ENCODE measurements around the gene EHBP1L1. TPM values are rescaled to one million over a fixed set of nuclear protein-coding genes. Genes with fewer than 3 reads are reported as not detected.

The EHBP1L1 gene
- total RNA-seq, 1 experiment from 2014 or later: 105 TPM

DNA sequence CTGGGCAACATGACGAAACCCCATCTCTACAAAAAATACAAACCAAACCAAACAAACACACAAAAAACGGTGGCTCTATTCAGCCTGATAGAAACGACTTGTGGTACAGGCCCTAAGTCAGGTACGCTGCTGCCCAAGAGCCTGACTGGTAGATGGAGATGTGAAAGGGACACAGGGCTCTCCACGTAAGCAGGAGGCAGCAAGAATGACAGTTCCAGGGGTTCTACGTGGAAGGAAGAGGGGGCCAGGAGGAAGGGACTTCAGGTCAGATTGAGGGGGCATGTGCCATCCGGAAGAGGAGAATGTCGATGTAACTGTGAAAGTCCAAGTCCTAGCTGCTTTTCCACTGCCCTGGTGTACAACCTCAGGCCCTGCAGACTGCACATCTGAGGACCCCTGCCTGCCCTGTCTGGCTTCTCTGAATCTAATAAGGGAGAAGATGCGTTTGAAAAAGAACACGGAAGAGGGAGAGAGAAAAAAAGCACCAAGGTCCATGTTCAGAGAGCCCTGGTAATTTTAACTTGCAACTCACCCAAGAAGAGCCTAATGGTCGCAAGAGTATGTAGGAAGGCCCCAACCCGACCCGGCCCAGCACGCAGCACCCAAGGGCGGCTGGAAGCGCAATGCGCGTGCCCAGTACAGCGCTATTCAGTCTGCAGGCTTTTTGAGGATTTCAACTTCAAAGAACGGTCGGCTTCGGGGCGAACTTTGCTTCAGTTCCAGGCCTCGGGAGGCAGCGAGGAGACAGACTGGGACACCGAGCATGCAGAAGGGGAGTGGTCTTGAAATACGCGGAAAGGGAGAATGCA lies 6.5 kb upstream of the EHBP1L1 start:
- DNase-seq (ENCODE audit: low read depth, low spot score): no peak
- peak overlapping the region; percentile 98 for H3K9ac ChIP-seq (ENCODE audit: low read length)
- H4K20me1 ChIP-seq (ENCODE audit: insufficient read depth): no peaks in the 10 kb centered on the region
- ChIA-PET CTCF (interaction anchor here (0.9 to 4.5 kb wide), 6 partner anchors 8 to 743 kb away, joined by 3 to 89 read pairs (median 4); partner anchors contain the start of gene PCNX3), POLR2A (interaction anchor here (1.5 kb wide), 1 partner anchor 9 kb away, joined by 17 read pairs; no protein-coding TSS in a partner anchor), RAD21 (ENCODE audit: low non-redundant PET in 1 of 2, low total read pairs in 2 of 2, uncharacterized antibody in 2 of 2, unreplicated experiment in 2 of 2) (interaction anchor here in 1 of 2 experiments (1.0 to 3.3 kb wide), 2 partner anchors 23 to 29 kb away, joined by 4 to 32 read pairs; no protein-coding TSS in a partner anchor)
- H3K4me3 ChIP-seq (replicated peaks in 1 of 2; ENCODE audit: low read depth in 1 of 2, low read length in 2 of 2): peak overlapping the region; percentile 97 to 100
- no peaks in the 10 kb centered on the region; a peak in 1 of 4 replicates for H3K36me3 ChIP-seq (ENCODE audit: control insufficient read depth in 1 of 2, insufficient read depth in 2 of 2, low read length in 2 of 2)
- ATAC-seq: peak; percentile 18
- BruUV-seq (replicated peaks): TSS peak; percentile 74
- H3K4me1 ChIP-seq (ENCODE audit: control insufficient read depth in 1 of 2, insufficient read depth in 2 of 2, low read length in 2 of 2): peaks cover 30 to 66% of the 10 kb centered on the region in 2 experiments
- peak overlapping the region; percentile 78 for H3K4me2 ChIP-seq (ENCODE audit: low read length)
- H3K27me3 ChIP-seq (ENCODE audit: insufficient read depth, low read length): no peaks in the 10 kb centered on the region
- H3K27ac ChIP-seq (ENCODE audit: low read depth, low read length): peak overlapping the region; percentile 94
- no peak for TF ChIP-seq SIN3A (IDR thresholded peaks at IDR 0.05; ENCODE audit: low read depth)
- no peak for TF ChIP-seq CBX3 (IDR thresholded peaks at IDR 0.05; ENCODE audit: low read depth)
- TF ChIP-seq ZFX (IDR thresholded peaks at IDR 0.05): peak; percentile 74; the same call in 1 of the 2 replicates
- no peak for TF ChIP-seq EZH2 (IDR thresholded peaks at IDR 0.05)
- TF ChIP-seq POLR2A (IDR thresholded peaks at IDR 0.05; ENCODE audit: borderline replicate concordance, extremely low read depth, insufficient read depth, insufficient read length): peak; percentile 59
- H3K79me2 ChIP-seq (ENCODE audit: insufficient read depth, low read length): peaks cover 58% of the 10 kb centered on the region
- intact Hi-C loops (cut with micrococcal nuclease): no loop called here
- H3K9me2 ChIP-seq (ENCODE audit: insufficient read depth): no peaks in the 10 kb centered on the region
- H2AFZ ChIP-seq (ENCODE audit: low read depth, low read length, poor library complexity, severe bottlenecking): no peak overlapping the region
- H3K9me3 ChIP-seq (ENCODE audit: control insufficient read depth in 1 of 2, insufficient read depth in 1 of 2, low read depth in 1 of 2, low read length in 2 of 2): no peaks in the 10 kb centered on the region

DNA sequence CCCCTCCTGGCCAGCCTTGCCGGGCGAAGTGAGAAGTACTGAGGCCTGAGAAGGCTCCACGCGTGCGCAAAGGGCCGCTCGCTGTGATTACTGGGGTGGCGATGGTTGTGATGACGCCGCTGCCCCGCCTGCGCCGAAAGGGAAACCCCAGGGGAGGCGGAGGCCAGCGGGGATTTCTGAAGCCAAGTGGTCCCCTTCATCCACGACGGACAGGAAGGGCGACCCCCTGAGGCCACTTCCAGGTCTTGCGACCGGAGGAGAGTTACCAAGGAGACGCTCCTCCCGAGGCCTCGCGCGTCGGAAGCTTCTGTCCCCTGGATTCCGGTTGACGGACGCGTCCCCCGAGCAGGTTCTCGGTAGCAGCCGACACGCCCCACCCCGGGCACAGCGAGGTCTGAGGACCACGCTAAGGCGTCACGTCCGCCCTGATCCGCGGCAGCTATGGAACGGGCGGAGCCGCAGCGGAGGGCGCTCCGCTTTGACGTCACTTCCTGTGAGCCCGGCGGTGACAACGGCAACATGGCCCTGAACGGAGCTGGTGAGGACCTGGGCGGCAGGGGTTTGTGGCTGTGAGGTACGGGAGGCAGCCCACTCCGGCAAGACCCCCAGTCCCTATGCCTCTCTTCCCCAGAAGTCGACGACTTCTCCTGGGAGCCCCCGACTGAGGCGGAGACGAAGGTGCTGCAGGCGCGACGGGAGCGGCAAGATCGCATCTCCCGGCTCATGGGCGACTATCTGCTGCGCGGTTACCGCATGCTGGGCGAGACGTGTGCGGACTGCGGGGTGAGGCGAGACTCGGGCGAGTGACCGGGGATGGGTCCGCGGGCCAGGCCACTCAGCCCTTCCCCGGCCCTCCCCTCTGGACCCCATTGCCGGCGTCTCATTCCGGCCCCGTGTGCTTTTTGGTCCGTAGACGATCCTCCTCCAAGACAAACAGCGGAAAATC lies 5.6 kb upstream of the EHBP1L1 start, which contains the start of gene ZNRD2:
Gene ZNRD2, plus strand, starts transcription at position 505 of the 946 bp plus-strand sequence. Its CDS starts 15 bp downstream, at position 520.
- peak; percentile 97 for DNase-seq (ENCODE audit: low read depth, low spot score)
- H3K9ac ChIP-seq (ENCODE audit: low read length): peak within 1 kb of the TSS; percentile 98
- H3K27ac ChIP-seq (ENCODE audit: low read depth, low read length): peak within 1 kb of the TSS; percentile 94
- H3K9me2 ChIP-seq (ENCODE audit: insufficient read depth): no peaks in the 10 kb centered on the region
- POLR2A ChIA-PET: interaction anchor here (0.6 to 3.9 kb wide), 6 partner anchors 10 to 1244 kb away, joined by 3 to 17 read pairs (median 6); partner anchors contain the start of gene PCNX3
- peak within 1 kb of the TSS; percentile 97 to 100 for H3K4me3 ChIP-seq (replicated peaks in 1 of 2; ENCODE audit: low read depth in 1 of 2, low read length in 2 of 2)
- H3K4me2 ChIP-seq (ENCODE audit: low read length): peak within 1 kb of the TSS; percentile 78
- BruUV-seq (replicated peaks): no TSS peak
- H3K27me3 ChIP-seq (ENCODE audit: insufficient read depth, low read length): no peaks in the 10 kb centered on the region
- no peaks in the 10 kb centered on the region; a peak in 1 of 4 replicates for H3K36me3 ChIP-seq (ENCODE audit: control insufficient read depth in 1 of 2, insufficient read depth in 2 of 2, low read length in 2 of 2)
- peak; percentile 72 for ATAC-seq
- intact Hi-C loops (cut with micrococcal nuclease): loop anchor here (1.0 to 5.0 kb wide), 2 partner anchors 30 to 188 kb away; partner anchors contain the start of gene SLC25A45
- peaks cover 58% of the 10 kb centered on the region for H3K79me2 ChIP-seq (ENCODE audit: insufficient read depth, low read length)
- H2AFZ ChIP-seq (ENCODE audit: low read depth, low read length, poor library complexity, severe bottlenecking): no peak within 1 kb of the TSS
- no peaks in the 10 kb centered on the region for H3K9me3 ChIP-seq (ENCODE audit: control insufficient read depth in 1 of 2, insufficient read depth in 1 of 2, low read depth in 1 of 2, low read length in 2 of 2)
- CTCF ChIA-PET: interaction anchor here (0.9 to 4.5 kb wide), 6 partner anchors 9 to 742 kb away, joined by 3 to 89 read pairs (median 4); partner anchors contain the start of gene PCNX3
- no peaks in the 10 kb centered on the region for H4K20me1 ChIP-seq (ENCODE audit: insufficient read depth)
- H3K4me1 ChIP-seq (ENCODE audit: control insufficient read depth in 1 of 2, insufficient read depth in 2 of 2, low read length in 2 of 2): peaks cover 35 to 68% of the 10 kb centered on the region in 2 experiments
- RAD21 ChIA-PET (ENCODE audit: low non-redundant PET in 1 of 2, low total read pairs in 2 of 2, uncharacterized antibody in 2 of 2, unreplicated experiment in 2 of 2): interaction anchor here (0.6 to 3.3 kb wide), 3 partner anchors 24 to 49 kb away, joined by 4 to 32 read pairs (median 4); no protein-coding TSS in a partner anchor
- TF ChIP-seq JUND (IDR thresholded peaks at IDR 0.05) (no peak), ZNF274 (IDR thresholded peaks at IDR 0.05; ENCODE audit: low read depth, low read length) (no peak), POLR2AphosphoS5 (IDR thresholded peaks at IDR 0.05; ENCODE audit: low read depth, low read length) (peak; percentile 73), POLR2A (IDR thresholded peaks at IDR 0.05; ENCODE audit: borderline replicate concordance, extremely low read depth, insufficient read depth, insufficient read length) (peak; percentile 36), EZH2phosphoT487 (IDR thresholded peaks at IDR 0.05; ENCODE audit: borderline replicate concordance) (no peak), TCF7L2 (IDR thresholded peaks at IDR 0.05; ENCODE audit: borderline replicate concordance, extremely low read depth, insufficient read depth, insufficient read length) (peak; percentile 79), FOSL1 (IDR thresholded peaks at IDR 0.05; ENCODE audit: low read depth) (no peak), ZFX (IDR thresholded peaks at IDR 0.05) (peak; percentile 58; the same call in 1 of the 2 replicates), YY1 (IDR thresholded peaks at IDR 0.05; ENCODE audit: extremely low read depth, insufficient replicate concordance, low read depth, low read length) (peak; percentile 89), SRF (IDR thresholded peaks at IDR 0.05; ENCODE audit: low read depth) (no peak)
- TF ChIP-seq, protein P1, sequence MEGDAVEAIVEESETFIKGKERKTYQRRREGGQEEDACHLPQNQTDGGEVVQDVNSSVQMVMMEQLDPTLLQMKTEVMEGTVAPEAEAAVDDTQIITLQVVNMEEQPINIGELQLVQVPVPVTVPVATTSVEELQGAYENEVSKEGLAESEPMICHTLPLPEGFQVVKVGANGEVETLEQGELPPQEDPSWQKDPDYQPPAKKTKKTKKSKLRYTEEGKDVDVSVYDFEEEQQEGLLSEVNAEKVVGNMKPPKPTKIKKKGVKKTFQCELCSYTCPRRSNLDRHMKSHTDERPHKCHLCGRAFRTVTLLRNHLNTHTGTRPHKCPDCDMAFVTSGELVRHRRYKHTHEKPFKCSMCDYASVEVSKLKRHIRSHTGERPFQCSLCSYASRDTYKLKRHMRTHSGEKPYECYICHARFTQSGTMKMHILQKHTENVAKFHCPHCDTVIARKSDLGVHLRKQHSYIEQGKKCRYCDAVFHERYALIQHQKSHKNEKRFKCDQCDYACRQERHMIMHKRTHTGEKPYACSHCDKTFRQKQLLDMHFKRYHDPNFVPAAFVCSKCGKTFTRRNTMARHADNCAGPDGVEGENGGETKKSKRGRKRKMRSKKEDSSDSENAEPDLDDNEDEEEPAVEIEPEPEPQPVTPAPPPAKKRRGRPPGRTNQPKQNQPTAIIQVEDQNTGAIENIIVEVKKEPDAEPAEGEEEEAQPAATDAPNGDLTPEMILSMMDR (IDR thresholded peaks at IDR 0.05 in 2 of 3, conservative IDR thresholded peaks at IDR 0.05 in 1 of 3; ENCODE audit: borderline replicate concordance in 1 of 3, insufficient read depth in 1 of 3, low read depth in 2 of 3, low read length in 2 of 3): peak in 1 of 3 experiments; percentile 29; a peak in 2 of 6 replicates
